ENCODE data around the gene CPEB4. TPM values are rescaled to one million over a fixed set of nuclear protein-coding genes. Genes with fewer than 3 reads are reported as not detected.

CPEB4 gene
- total RNA-seq, 5 donors from 2014 or later (not counting 1 experiment from before 2014, with no cell fraction given), result 13.8 to 25.9 (median 14.9) TPM

- Mint-ChIP-seq H3K4me1 (no peaks in the 10 kb centered on the region), H3K9me3 (peaks cover 0 to 3% (median 0%) of the 10 kb centered on the region in 3 donors), H3K36me3 (no peaks in the 10 kb centered on the region), H3K27ac (no peak overlapping the region), H3K27me3 (peaks cover 1 to 6% of the 10 kb centered on the region in 2 donors), H3K4me3 (no peak overlapping the region)
- POLR2A ChIA-PET, result interaction anchor here in 1 of 2 donors (0.6 kb wide), 1 partner anchor 26 kb away, joined by 5 read pairs; no protein-coding TSS in a partner anchor
- H3K4me1 ChIP-seq (ENCODE audit: control insufficient read depth in 1 of 2, extremely low read depth in 1 of 2, insufficient read depth in 2 of 2, low read length in 2 of 2), result no peaks in the 10 kb centered on the region
- no peaks in the 10 kb centered on the region for H3K9me3 ChIP-seq
- H3K27ac ChIP-seq (ENCODE audit: low read length), result no peak overlapping the region
- peak in 1 of 35 experiments; percentile 17 for DNase-seq
- WGBS (ENCODE audit: insufficient coverage), result 66% methylated on average over 10 of the region's 15 CpGs
- ATAC-seq (replicated peaks in 1 of 4), result no peak
- H3K27me3 ChIP-seq (replicated peaks in 1 of 2; ENCODE audit: control insufficient read depth in 2 of 2, extremely low read depth in 1 of 2, insufficient read depth in 2 of 2, low read length in 1 of 2), result peaks cover 0 to 3% of the 10 kb centered on the region in 2 experiments
- H3K4me3 ChIP-seq (ENCODE audit: control insufficient read depth in 1 of 2, extremely low read depth in 1 of 2, low read length in 1 of 2), result no peak overlapping the region
- CTCF ChIA-PET, result interaction anchor here (0.6 to 0.7 kb wide), 2 partner anchors 87 to 131 kb away, joined by 5 read pairs; no protein-coding TSS in a partner anchor
- no peaks in the 10 kb centered on the region for H3K36me3 ChIP-seq (ENCODE audit: control insufficient read depth in 2 of 2, extremely low read depth in 1 of 2, insufficient read depth in 1 of 2, low read length in 1 of 2)
These were observed 21.8 kb upstream of the CPEB4 start for GRCh38 chr5:173866243-173866857.

- H3K27ac Mint-ChIP-seq, result no peak overlapping the region
- H3K36me3 ChIP-seq (ENCODE audit: control insufficient read depth in 2 of 2, extremely low read depth in 1 of 2, insufficient read depth in 1 of 2, low read length in 1 of 2), result no peaks in the 10 kb centered on the region
- no peaks in the 10 kb centered on the region for H3K4me1 ChIP-seq (ENCODE audit: control insufficient read depth in 1 of 2, extremely low read depth in 1 of 2, insufficient read depth in 2 of 2, low read length in 2 of 2)
- 96% methylated on average over 12 of the region's 17 CpGs for WGBS (ENCODE audit: insufficient coverage)
- H3K4me3 Mint-ChIP-seq, result no peak overlapping the region
- POLR2A ChIA-PET, result no interaction called here
- H3K4me1 Mint-ChIP-seq, result no peaks in the 10 kb centered on the region
- H3K4me3 ChIP-seq (ENCODE audit: control insufficient read depth in 1 of 2, extremely low read depth in 1 of 2, low read length in 1 of 2), result no peak overlapping the region
- peaks cover 0 to 3% (median 0%) of the 10 kb centered on the region in 3 donors for H3K9me3 Mint-ChIP-seq
- DNase-seq, result no peak
- CTCF ChIA-PET, result interaction anchor here in 1 of 2 donors (0.6 kb wide), 1 partner anchor 131 kb away, joined by 5 read pairs; no protein-coding TSS in a partner anchor
- no peaks in the 10 kb centered on the region for H3K9me3 ChIP-seq
- H3K27me3 ChIP-seq (replicated peaks in 1 of 2; ENCODE audit: control insufficient read depth in 2 of 2, extremely low read depth in 1 of 2, insufficient read depth in 2 of 2, low read length in 1 of 2), result peaks cover 0 to 3% of the 10 kb centered on the region in 2 experiments
- no peak for ATAC-seq (replicated peaks in 1 of 4)
- H3K27me3 Mint-ChIP-seq, result peaks cover 1 to 6% of the 10 kb centered on the region in 2 donors
- H3K27ac ChIP-seq (ENCODE audit: low read length), result no peak overlapping the region
- H3K36me3 Mint-ChIP-seq, result no peaks in the 10 kb centered on the region
These were observed 21.1 kb upstream of the CPEB4 start for GRCh38 chr5:173866858-173867679.

DNA sequence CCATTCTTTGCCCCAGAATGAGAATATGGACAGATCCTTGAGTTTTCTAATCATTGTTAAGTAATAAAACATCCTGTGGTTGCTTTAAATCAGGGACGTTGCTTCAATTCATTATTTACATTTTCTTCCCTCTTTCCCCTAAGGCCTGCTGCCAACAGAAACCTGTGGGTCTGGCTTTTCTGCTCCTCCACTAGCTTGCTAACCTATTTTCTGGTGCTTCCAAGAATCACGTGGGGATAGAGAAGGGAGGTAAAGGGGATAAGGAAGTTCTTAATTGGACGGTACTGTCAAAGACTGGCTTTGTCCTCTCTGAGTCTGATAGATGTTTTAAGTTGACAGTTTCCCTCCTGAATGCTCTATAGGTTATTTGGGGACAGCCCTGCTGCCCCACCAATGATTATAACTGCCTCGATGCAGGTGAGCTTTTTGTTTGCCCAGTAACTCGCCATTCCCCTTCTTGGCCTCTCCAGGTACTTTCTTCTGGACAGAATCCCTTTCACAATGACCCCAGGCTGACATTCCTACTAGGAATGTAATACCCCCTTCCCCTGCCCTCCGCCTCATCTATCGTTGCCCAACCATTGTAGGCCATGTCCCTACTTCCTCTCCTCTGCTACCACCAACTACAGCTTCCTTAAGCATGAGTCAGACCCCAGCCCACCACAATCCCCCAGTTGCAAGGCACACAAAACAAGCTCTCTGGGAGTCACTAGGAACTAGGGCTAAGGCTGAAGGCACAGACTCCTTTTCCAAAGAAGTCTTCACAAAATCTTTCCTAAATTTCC is 19.9 kb upstream of the CPEB4 start:
- POLR2A ChIA-PET, result no interaction called here
- peaks cover 0 to 3% of the 10 kb centered on the region in 2 experiments for H3K27me3 ChIP-seq (replicated peaks in 1 of 2; ENCODE audit: control insufficient read depth in 2 of 2, extremely low read depth in 1 of 2, insufficient read depth in 2 of 2, low read length in 1 of 2)
- no peak for DNase-seq
- H3K4me3 Mint-ChIP-seq, result no peak overlapping the region
- no peaks in the 10 kb centered on the region for H3K36me3 Mint-ChIP-seq
- peaks cover 0 to 3% (median 0%) of the 10 kb centered on the region in 3 donors for H3K9me3 Mint-ChIP-seq
- no peaks in the 10 kb centered on the region for H3K4me1 ChIP-seq (ENCODE audit: control insufficient read depth in 1 of 2, extremely low read depth in 1 of 2, insufficient read depth in 2 of 2, low read length in 2 of 2)
- no peaks in the 10 kb centered on the region for H3K36me3 ChIP-seq (ENCODE audit: control insufficient read depth in 2 of 2, extremely low read depth in 1 of 2, insufficient read depth in 1 of 2, low read length in 1 of 2)
- no peaks in the 10 kb centered on the region for H3K4me1 Mint-ChIP-seq
- no peak overlapping the region for H3K27ac ChIP-seq (ENCODE audit: low read length)
- 79% methylated on average over 4 of the region's 7 CpGs for WGBS (ENCODE audit: insufficient coverage)
- H3K27ac Mint-ChIP-seq, result no peak overlapping the region
- H3K27me3 Mint-ChIP-seq, result peaks cover 1 to 6% of the 10 kb centered on the region in 2 donors
- no peaks in the 10 kb centered on the region for H3K9me3 ChIP-seq
- no peak overlapping the region for H3K4me3 ChIP-seq (ENCODE audit: control insufficient read depth in 1 of 2, extremely low read depth in 1 of 2, low read length in 1 of 2)
- no peak for ATAC-seq (replicated peaks in 1 of 4)
- CTCF ChIA-PET, result no interaction called here

GRCh38 chr5:173869316-173869715 is 18.8 kb upstream of the CPEB4 start:
- Mint-ChIP-seq H3K27me3 (peaks cover 1 to 6% of the 10 kb centered on the region in 2 donors), H3K36me3 (no peaks in the 10 kb centered on the region), H3K27ac (no peak overlapping the region), H3K9me3 (peaks cover 0 to 3% (median 0%) of the 10 kb centered on the region in 3 donors), H3K4me3 (no peak overlapping the region), H3K4me1 (no peaks in the 10 kb centered on the region)
- 60% methylated on average over 1 of the region's 4 CpGs for WGBS (ENCODE audit: insufficient coverage)
- ATAC-seq (replicated peaks in 1 of 4), result no peak
- Histone ChIP-seq H3K27ac (ENCODE audit: low read length) (no peak overlapping the region), H3K9me3 (no peaks in the 10 kb centered on the region), H3K27me3 (replicated peaks in 1 of 2; ENCODE audit: control insufficient read depth in 2 of 2, extremely low read depth in 1 of 2, insufficient read depth in 2 of 2, low read length in 1 of 2) (peaks cover 0 to 3% of the 10 kb centered on the region in 2 experiments), H3K4me1 (ENCODE audit: control insufficient read depth in 1 of 2, extremely low read depth in 1 of 2, insufficient read depth in 2 of 2, low read length in 2 of 2) (no peaks in the 10 kb centered on the region), H3K36me3 (ENCODE audit: control insufficient read depth in 2 of 2, extremely low read depth in 1 of 2, insufficient read depth in 1 of 2, low read length in 1 of 2) (no peaks in the 10 kb centered on the region), H3K4me3 (ENCODE audit: control insufficient read depth in 1 of 2, extremely low read depth in 1 of 2, low read length in 1 of 2) (no peak overlapping the region)
- CTCF ChIA-PET, result interaction anchor here in 1 of 2 donors (0.7 kb wide), 1 partner anchor 267 kb away, joined by 4 read pairs; no protein-coding TSS in a partner anchor
- POLR2A ChIA-PET, result no interaction called here
- DNase-seq, result no peak

GRCh38 chr5:173872957-173873305 is 15.2 kb upstream of the CPEB4 start:
- Mint-ChIP-seq H3K4me3 (no peak overlapping the region), H3K4me1 (no peaks in the 10 kb centered on the region), H3K9me3 (no peaks in the 10 kb centered on the region), H3K27ac (no peak overlapping the region), H3K36me3 (no peaks in the 10 kb centered on the region), H3K27me3 (peaks cover 1 to 6% of the 10 kb centered on the region in 2 donors)
- no peak overlapping the region for H3K4me3 ChIP-seq (ENCODE audit: control insufficient read depth in 1 of 2, extremely low read depth in 1 of 2, low read length in 1 of 2)
- POLR2A ChIA-PET, result interaction anchor here in 1 of 2 donors (0.7 kb wide), 1 partner anchor 12 kb away, joined by 5 read pairs; no protein-coding TSS in a partner anchor
- H3K27me3 ChIP-seq (replicated peaks in 1 of 2; ENCODE audit: control insufficient read depth in 2 of 2, extremely low read depth in 1 of 2, insufficient read depth in 2 of 2, low read length in 1 of 2), result no peaks in the 10 kb centered on the region
- WGBS (ENCODE audit: insufficient coverage), result 81% methylated on average over 7 of the region's 9 CpGs
- no peaks in the 10 kb centered on the region for H3K36me3 ChIP-seq (ENCODE audit: control insufficient read depth in 2 of 2, extremely low read depth in 1 of 2, insufficient read depth in 1 of 2, low read length in 1 of 2)
- H3K4me1 ChIP-seq (ENCODE audit: control insufficient read depth in 1 of 2, extremely low read depth in 1 of 2, insufficient read depth in 2 of 2, low read length in 2 of 2), result no peaks in the 10 kb centered on the region
- H3K9me3 ChIP-seq, result no peaks in the 10 kb centered on the region
- DNase-seq, result no peak
- H3K27ac ChIP-seq (ENCODE audit: low read length), result no peak overlapping the region
- CTCF ChIA-PET, result interaction anchor here in 1 of 2 donors (0.5 to 0.6 kb wide), 2 partner anchors 12 to 54 kb away, joined by 3 to 5 read pairs; no protein-coding TSS in a partner anchor
- ATAC-seq (replicated peaks in 1 of 4), result no peak
